ENCODE results near the gene PAPSS2. TPM values are rescaled to one million over a fixed set of nuclear protein-coding genes. Genes with fewer than 3 reads are reported as not detected.

PAPSS2 gene
- total RNA-seq, 2 experiments from 2014 or later: not detected

DNA sequence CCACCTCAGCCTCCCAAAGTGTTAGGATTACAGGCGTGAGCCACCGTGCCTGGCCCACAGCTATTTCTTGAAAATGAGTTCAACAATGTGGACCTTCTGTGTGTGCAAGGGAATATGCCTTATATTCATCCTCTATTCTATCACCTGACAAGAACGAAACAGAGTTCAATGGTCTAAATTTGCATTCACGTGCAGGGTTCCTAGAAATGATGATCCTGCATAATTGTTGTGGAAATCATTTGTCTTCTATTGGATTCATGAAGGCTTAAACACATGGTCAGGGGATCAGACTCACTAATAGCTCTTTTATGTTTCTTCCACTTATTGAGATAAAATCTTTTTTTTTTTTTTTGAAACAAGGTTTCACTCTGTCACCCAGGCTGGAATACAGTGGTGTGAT lies 23.7 kb downstream of the PAPSS2 start:
- H3K4me2 ChIP-seq (ENCODE audit: low read length): no peak overlapping the region
- H4K20me1 ChIP-seq (ENCODE audit: insufficient read depth, low read length): no peaks in the 10 kb centered on the region
- TF ChIP-seq CTCF (conservative IDR thresholded peaks at IDR 0.05; ENCODE audit: low read length) (no peak), EZH2phosphoT487 (IDR thresholded peaks at IDR 0.05; ENCODE audit: borderline replicate concordance, low read depth, low read length) (no peak)
- no peak overlapping the region for H3K4me3 ChIP-seq (ENCODE audit: low read depth, low read length, poor library complexity, severe bottlenecking)
- H2AFZ ChIP-seq (ENCODE audit: low read length): no peak overlapping the region
- ChIA-PET CTCF (ENCODE audit: unreplicated experiment) (no interaction called here), POLR2A (interaction anchor here (0.5 to 0.9 kb wide), 3 partner anchors 57 to 189 kb away, joined by 4 to 5 read pairs (median 4); no protein-coding TSS in a partner anchor)
- DNase-seq (ENCODE audit: low spot score): no peak
- intact Hi-C loops (cut with micrococcal nuclease; ENCODE audit: unreplicated experiment): no loop called here
- H3K36me3 ChIP-seq (ENCODE audit: insufficient read depth, low read length): no peaks in the 10 kb centered on the region
- no peak overlapping the region for H3K27ac ChIP-seq (ENCODE audit: low read depth, low read length, poor library complexity, severe bottlenecking)
- no peaks in the 10 kb centered on the region for H3K9me3 ChIP-seq (ENCODE audit: low read length)
- H3K4me1 ChIP-seq (ENCODE audit: insufficient read depth, low read length, poor library complexity, severe bottlenecking): no peaks in the 10 kb centered on the region
- H3K79me2 ChIP-seq (ENCODE audit: insufficient read depth, low read depth, low read length): no peaks in the 10 kb centered on the region
- no TSS peak for BruUV-seq (replicated peaks)
- H3K9me2 ChIP-seq (ENCODE audit: insufficient read depth, low read length): no peaks in the 10 kb centered on the region

DNA sequence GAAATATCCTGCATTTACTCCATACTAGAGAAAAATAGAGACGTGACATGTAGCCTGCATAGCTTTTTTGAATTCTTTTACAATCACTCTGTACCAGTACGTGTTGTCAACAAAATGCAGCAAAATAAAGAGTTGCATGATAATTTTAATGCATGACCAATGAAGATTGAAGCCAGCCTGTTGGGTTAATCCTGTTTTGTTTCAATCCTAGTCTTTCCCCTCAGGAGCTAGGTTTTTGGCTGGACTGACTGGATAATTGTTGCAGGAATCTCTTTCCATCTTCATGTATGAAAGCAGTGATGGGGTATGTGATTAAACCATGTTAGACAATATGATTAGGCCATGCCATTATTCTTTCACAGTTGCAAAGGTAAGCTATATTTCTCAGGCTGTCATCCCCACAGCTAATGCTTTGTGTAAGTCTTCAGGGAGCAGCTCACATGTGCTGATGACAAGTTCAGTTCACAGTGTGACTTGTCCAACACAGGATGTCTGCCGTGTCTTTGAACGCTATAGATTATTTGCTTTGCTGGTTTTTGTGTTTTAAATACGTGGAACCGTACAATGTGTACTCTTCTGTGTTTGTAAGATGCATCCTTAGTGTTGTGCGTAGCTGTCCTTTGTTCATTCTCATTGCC lies 24.4 kb downstream of the PAPSS2 start:
- no peak overlapping the region for H3K27ac ChIP-seq (ENCODE audit: low read depth, low read length, poor library complexity, severe bottlenecking)
- DNase-seq (ENCODE audit: low spot score): no peak
- intact Hi-C loops (cut with micrococcal nuclease; ENCODE audit: unreplicated experiment): no loop called here
- no peaks in the 10 kb centered on the region for H3K9me3 ChIP-seq (ENCODE audit: low read length)
- no peak overlapping the region for H2AFZ ChIP-seq (ENCODE audit: low read length)
- TF ChIP-seq CTCF (conservative IDR thresholded peaks at IDR 0.05; ENCODE audit: low read length): no peak
- no peak for TF ChIP-seq EZH2phosphoT487 (IDR thresholded peaks at IDR 0.05; ENCODE audit: borderline replicate concordance, low read depth, low read length)
- H4K20me1 ChIP-seq (ENCODE audit: insufficient read depth, low read length): no peaks in the 10 kb centered on the region
- H3K9me2 ChIP-seq (ENCODE audit: insufficient read depth, low read length): no peaks in the 10 kb centered on the region
- no peak overlapping the region for H3K4me2 ChIP-seq (ENCODE audit: low read length)
- CTCF ChIA-PET (ENCODE audit: unreplicated experiment): no interaction called here
- POLR2A ChIA-PET: interaction anchor here (0.6 to 1.2 kb wide), 3 partner anchors 9 to 68 kb away, joined by 3 to 6 read pairs (median 3); no protein-coding TSS in a partner anchor
- no peak overlapping the region for H3K4me3 ChIP-seq (ENCODE audit: low read depth, low read length, poor library complexity, severe bottlenecking)
- H3K79me2 ChIP-seq (ENCODE audit: insufficient read depth, low read depth, low read length): no peaks in the 10 kb centered on the region
- no TSS peak for BruUV-seq (replicated peaks)
- H3K4me1 ChIP-seq (ENCODE audit: insufficient read depth, low read length, poor library complexity, severe bottlenecking): no peaks in the 10 kb centered on the region
- H3K36me3 ChIP-seq (ENCODE audit: insufficient read depth, low read length): no peaks in the 10 kb centered on the region

- TF ChIP-seq CTCF (conservative IDR thresholded peaks at IDR 0.05; ENCODE audit: low read length) (no peak), EZH2phosphoT487 (IDR thresholded peaks at IDR 0.05; ENCODE audit: borderline replicate concordance, low read depth, low read length) (no peak)
Measured at GRCh38 chr10:87685832-87686574, 26.3 kb downstream of the PAPSS2 start.

More at GRCh38 chr10:87685832-87686574, 26.3 kb downstream of the PAPSS2 start:
- CTCF ChIA-PET (ENCODE audit: unreplicated experiment): no interaction called here
- H3K9me2 ChIP-seq (ENCODE audit: insufficient read depth, low read length): no peaks in the 10 kb centered on the region
- H3K36me3 ChIP-seq (ENCODE audit: insufficient read depth, low read length): no peaks in the 10 kb centered on the region
- no peak for DNase-seq (ENCODE audit: low spot score)
- H3K4me3 ChIP-seq (ENCODE audit: low read depth, low read length, poor library complexity, severe bottlenecking): no peak overlapping the region
- no peaks in the 10 kb centered on the region for H3K9me3 ChIP-seq (ENCODE audit: low read length)
- no peaks in the 10 kb centered on the region for H4K20me1 ChIP-seq (ENCODE audit: insufficient read depth, low read length)
- no peaks in the 10 kb centered on the region for H3K4me1 ChIP-seq (ENCODE audit: insufficient read depth, low read length, poor library complexity, severe bottlenecking)
- H3K27ac ChIP-seq (ENCODE audit: low read depth, low read length, poor library complexity, severe bottlenecking): no peak overlapping the region
- no peak overlapping the region for H2AFZ ChIP-seq (ENCODE audit: low read length)
- H3K4me2 ChIP-seq (ENCODE audit: low read length): no peak overlapping the region
- no TSS peak for BruUV-seq (replicated peaks)
- POLR2A ChIA-PET: interaction anchor here (0.6 to 1.2 kb wide), 3 partner anchors 20 to 341 kb away, joined by 3 to 6 read pairs (median 3); no protein-coding TSS in a partner anchor
- intact Hi-C loops (cut with micrococcal nuclease; ENCODE audit: unreplicated experiment): no loop called here
- no peaks in the 10 kb centered on the region for H3K79me2 ChIP-seq (ENCODE audit: insufficient read depth, low read depth, low read length)
